ENCODE results near the gene CTSK.

DNA sequence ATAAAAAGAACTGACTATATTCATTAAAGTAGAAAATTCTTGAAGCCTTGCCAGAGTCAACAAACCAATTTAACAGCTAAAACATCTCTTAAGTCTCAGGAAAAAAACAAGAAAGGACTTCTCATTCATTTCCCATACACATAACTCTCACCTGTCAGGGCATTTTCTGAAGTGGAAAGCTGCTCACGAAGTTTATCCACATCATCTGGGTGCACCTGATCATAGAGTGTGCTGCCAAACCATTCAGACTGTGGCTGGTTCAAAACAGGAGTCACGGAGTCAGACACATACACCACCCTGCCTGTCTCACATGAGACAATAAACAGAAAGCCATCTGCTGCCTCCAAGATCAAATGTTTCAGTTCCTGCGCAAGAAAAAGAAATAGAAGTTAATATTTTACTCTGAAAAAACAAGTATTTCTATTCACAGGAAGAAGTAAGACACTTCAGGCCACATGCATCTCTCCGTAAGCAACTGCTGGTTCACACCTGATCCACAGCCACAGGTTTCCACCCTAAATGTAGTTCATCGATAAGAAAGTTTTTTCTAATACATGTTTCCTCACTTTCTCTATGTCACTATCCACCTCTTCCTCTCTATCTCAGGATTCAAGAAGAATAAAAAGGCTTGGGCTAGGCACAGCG is 28.2 kb upstream of the CTSK start:
- TF ChIP-seq, protein P1, sequence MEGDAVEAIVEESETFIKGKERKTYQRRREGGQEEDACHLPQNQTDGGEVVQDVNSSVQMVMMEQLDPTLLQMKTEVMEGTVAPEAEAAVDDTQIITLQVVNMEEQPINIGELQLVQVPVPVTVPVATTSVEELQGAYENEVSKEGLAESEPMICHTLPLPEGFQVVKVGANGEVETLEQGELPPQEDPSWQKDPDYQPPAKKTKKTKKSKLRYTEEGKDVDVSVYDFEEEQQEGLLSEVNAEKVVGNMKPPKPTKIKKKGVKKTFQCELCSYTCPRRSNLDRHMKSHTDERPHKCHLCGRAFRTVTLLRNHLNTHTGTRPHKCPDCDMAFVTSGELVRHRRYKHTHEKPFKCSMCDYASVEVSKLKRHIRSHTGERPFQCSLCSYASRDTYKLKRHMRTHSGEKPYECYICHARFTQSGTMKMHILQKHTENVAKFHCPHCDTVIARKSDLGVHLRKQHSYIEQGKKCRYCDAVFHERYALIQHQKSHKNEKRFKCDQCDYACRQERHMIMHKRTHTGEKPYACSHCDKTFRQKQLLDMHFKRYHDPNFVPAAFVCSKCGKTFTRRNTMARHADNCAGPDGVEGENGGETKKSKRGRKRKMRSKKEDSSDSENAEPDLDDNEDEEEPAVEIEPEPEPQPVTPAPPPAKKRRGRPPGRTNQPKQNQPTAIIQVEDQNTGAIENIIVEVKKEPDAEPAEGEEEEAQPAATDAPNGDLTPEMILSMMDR (conservative IDR thresholded peaks at IDR 0.05), result no peak
- TF ChIP-seq EZH2 (IDR thresholded peaks at IDR 0.05; ENCODE audit: low read depth), result no peak
